SKM-1 treated with dmso at 0.1 percent for 144 hours (cell line): ENCODE measurements around the gene LTBP2.

Experiments used
- DNase-seq: peaks from one replicate; lab custom pipeline; 2025; ENCODE audit not compliant: unreplicated experiment; lab: John Stamatoyannopoulos, UW

LTBP2 gene

DNA sequence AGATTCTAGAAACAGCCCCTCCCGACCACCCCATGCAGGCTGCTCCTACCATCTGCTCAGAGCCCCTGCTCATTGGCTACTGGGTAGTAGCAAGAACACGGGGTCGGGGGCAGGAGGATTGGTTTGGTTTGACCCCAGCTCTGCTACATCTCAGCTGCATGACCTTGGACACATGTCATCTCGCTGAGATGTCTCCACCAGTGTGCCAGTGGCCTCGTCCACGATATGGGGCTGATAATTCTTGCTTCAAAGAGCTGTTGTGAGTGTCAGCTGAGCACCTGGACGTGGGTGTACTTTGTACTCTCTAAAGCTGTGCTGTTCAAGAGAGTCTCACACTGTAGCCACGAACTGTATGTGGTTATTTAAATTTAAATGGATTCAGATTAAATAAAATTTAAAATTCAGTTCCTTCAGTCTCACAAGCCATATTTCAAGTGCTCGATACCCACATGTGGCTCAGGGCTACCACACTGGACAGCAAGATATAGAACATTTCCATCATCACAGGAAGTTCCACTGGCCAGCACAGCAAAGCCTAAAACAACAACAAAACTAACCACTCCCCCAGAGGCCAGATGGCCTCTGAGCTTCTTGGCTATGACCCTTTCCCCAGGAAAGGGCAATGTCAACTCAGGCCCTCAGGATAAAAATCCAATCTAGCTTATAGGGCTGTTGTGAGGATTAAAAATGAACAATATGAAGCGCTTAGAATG, 18.6 kb downstream of the LTBP2 start:
- no peak for DNase-seq

DNA sequence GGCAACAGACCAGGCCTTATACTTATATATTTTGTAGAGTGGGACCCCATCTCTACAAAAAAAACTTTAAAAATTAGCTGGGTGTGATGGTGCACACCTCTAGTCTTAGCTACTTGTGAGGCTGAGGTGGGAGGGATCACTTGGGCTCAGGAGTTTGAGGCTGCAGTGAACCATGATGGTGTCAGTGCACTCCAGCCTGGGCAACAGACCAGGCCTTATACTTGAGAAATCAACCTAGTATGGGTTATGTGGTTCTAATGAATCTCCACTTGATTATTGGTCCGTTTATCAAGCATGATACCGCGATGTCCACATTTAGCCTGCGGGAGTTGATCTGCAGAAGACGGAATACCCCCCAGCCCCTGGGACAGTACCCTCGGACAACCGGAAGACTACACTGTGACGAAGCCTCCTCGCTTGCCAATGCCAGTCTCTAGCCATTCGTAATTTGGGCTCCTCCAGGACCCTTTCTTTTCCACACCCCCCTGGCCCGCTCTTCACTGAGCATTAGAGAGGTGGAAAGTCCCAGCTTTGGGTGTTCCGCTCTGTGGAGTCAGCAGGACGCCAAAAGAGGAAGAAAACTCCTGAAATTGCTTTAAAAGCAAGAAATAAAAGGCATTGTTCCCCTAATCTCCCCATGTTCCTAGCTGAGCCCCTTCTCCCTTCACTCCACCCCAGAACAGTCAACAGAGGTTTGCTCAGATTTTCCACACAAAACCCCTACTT, 19.4 kb downstream of the LTBP2 start:
- DNase-seq: no peak

DNA sequence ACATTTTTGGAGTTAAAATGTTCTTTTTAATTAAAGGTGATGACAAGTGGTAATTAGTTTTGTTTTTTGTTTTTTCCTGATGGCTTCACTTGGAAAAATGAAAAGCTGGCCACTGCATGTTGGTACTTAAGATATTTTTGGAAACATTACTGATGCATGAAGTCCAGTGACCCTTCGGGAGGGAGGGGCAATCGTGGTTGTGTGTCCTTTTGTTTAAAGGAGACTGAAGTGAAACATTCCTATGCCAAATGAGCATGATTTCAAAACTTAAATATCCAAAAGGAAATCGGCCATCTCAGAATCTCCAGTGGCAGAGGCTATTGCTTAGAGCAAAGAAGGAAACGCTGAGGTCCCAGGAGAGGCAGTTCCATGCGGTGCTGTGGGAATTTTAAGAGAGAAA, 20.1 kb downstream of the LTBP2 start:
- DNase-seq: no peak

DNA sequence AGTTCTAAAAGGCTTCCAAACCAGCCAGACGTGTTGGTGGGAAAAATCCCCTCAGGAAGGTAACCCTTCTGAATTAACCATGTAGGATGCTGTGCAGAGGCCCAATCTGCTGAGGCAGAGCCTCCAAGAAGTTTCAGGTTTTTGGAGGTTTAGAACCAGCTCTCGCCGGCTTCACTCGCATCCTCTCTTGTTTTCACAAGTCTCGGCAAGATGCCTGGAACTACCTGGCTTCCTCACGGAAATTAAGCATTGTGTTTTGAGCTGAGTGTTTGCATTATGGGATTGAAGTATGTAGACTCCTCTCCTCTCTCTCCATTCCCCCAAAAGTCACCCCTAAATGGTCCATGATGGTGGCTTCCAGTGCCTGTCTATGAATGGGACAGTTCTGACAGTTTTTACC, 20.6 kb downstream of the LTBP2 start:
- no peak for DNase-seq

DNA sequence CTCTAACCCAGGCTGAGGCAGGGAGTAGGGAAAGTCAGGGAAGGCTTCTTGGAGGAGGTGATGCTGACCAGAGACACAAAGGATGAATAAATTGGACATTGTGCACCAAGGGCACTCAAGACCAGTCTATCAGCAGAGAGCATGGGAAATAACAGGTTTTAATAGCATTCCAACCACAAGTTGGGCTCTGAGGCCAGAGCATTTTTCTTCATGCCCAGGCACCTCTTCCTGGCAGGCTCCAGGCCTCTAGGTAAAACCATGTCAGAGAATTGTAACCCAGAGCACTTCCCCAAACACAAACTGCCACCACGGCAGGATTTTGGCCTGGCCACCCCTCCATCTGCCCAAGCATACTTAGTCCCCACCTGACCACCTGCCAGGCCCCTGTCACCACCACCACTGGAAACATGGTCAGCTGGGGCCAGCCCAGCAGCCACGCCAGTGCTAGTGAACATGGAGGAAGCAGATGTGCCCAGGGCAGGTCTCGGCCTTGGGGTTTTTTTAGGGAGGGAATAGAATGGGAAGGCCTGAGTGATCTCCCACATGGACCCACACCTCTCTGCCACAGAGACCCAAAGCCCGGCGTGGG, 22.7 kb downstream of the LTBP2 start:
- no peak for DNase-seq

DNA sequence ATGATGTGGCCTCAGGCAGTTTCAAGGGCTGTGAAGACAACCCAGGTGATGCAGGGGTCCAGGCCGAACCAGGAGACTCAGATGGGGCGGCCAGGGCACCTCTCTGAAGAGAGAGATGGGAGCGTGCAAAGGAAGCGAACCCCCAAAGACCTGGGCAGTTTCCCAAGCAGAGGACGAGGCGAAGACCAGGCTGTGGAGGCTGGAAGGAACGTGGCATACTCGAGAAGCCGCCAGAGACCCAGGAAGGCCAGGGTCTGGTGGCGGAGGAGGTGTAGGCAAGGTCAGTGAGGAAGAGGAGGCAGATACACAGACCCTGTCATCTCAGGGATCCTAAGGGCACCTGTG, 24.7 kb downstream of the LTBP2 start:
- no peak for DNase-seq

DNA sequence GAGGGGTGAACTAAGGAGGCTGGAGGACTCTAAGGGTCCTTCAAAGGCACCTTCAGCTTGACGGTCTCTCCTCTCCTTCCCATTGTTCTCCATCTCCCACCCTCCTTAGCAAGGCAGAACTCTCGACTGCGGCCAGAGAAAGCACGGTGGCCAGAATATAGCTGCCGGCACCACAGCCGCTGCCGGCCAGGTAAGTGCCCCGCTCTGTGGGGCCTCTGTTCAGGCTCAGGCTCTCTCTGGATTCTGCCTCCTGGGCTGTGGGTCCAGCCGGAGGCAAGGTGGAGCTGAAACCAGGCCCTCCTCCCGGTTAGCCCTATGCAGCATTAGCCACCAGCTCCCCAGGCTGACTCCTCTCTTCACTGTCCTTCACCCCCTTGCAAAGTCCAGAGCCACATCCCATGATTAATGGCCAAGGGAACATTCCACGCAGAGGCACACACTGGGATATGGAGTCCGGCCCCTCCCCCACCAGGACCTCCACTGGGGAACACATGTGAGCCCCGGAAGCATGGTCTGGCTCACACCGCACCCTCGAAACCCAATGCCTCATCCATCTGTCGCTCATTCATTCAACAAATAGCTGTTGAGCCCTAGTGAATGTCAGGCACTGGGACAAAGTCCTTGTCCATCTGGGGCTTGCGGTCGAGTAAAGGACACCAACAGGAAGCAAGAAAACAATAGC, 25.2 kb downstream of the LTBP2 start:
- no peak for DNase-seq

DNA sequence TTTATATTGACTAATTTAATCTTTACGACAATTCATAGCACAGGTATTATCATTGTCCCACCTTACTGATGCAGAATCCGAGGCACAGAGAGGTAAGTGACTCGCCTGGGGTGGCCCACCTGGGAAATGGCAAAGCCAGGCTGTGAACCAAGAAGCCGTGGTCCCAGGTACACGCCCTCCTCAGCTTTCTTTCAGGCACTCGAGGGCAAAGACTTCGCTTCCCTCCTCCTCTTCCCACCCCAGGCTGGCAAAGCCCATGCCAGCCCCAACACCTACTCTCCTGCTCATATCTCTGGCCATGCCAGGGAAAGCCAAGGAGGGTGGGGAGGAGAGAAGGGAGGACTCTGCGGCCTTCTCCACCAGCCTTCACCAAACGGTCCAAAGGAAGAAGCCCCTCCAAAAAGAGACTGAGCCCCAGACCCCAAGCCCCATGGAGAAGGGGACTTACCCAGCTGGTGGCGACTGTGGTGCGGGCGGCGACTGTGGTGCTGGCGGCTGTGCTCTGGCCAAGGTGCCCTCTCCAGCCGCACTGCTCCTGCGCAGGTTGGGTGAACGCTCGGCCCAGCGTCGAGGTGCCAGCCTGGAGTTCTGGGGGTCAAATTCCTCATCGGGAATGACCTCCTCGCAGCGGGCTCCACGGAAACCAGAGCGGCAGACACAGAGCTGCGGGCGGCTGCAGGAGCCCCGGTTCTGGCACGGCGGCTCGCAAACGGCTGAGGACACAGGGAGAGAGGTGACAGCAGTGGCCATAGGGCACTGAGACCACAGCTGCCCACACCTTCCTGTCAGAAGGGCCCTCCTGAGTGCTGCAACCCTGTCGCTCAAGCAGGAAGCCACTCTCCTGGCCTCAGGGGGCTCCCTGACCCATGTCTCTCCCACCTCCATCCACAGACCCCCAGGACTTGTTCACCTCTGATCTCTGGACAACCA, 26.4 kb downstream of the LTBP2 start:
- DNase-seq: no peak

DNA sequence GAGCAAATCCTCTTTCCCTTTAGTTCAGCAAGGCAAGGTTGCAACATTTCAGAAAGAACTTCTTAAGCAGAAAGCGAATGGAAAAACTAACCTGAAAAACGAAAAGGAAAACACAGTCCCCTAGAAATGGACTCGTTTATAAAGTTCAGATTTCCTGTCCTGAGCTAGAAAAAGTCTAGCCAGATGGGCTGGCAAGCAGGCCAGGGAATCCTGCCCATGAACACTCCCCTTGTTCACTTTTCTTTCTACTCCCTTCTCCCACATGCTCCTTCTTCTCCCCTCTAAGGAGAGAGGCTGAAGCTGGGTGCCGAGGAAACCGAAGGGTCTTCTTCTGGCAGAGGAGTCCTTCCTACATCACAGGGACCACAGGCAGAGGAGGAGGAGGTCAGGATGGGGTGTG, 27.1 kb downstream of the LTBP2 start:
- DNase-seq: no peak

DNA sequence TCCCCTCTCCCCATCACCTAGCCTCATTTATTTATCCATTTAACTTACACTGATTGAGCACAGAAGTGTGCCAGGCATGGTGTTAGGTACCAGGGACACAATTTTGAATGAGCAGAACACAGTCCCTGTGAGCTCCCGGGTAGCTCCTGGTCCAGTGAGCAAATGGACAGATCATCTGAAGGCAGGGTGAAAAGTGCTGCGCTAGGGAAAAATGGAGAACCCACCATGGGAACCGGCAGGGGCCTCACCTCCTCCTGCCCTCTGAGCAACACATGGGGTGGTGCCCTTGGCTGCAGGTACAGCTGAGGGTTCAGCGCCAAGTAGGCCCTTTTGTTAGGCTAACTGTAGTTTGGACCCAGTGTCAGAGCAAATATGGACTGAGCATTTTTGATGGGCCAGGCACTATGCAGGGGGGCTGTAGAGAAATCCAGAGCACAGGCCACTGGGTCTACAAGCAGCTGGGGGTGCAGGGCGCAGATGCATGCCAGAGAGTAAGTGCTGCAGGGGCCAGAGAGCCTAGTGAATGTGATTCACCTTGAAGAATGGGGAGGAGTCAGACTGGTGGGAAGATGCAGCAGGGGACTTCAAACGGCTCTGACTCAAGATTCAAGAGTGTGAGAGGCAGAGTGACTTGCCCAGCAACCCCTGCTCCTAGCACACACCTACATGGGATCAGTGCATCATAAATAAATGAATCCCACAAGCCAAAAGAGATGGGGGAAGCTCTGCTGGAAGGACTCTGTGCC, 28.2 kb downstream of the LTBP2 start:
- DNase-seq: no peak

DNA sequence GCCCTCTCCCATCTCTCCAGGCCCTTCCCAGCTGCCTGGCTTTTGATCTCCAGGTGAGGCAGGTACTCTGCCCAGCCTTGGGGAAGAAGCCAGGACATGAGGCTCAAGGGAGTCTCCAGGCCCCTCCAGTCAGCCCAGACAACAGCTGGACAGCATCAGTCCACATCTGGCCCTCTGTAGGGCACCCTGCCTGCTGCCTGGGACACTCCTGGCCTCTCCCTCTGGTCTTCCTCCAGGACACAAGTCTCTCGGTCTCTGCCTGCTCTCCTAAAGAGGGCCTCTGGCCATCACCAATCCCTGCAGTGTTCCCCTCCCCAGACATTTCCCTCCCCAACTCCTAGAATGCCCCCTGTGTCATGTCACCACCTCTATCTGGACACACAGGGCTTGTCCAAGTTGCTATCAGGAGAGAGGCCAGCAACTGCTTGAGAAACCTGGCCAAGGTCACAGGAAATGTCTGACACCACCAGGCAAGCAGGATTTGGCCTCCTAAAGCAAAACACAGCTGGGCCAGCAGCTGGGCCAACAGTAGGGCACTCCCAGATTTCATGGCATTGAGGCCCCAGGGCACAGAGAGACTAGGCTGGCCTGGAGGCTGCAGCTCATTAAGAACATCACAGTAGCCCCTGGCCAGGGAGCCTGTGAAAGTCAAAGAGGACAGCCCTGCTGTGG, 29.0 kb downstream of the LTBP2 start:
- no peak for DNase-seq

DNA sequence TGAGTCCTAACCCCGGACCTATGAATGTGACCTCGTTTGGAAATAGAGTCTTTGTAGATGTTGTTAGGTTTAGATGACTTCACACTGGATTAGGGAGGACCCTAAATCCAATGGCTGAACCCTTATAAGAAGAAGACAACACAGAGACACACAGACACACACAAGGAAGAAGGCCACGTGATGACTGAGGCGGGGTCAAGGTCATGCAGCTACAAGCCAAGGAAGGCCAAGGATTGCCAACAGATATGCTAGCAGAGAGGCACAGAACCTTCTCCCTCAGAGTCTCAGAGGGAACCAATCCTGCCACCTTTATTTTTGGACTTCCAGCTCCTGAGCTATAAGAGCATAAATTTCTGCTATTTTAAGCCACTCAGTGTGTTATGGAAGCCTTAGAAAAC, 31.8 kb downstream of the LTBP2 start:
- DNase-seq: no peak

DNA sequence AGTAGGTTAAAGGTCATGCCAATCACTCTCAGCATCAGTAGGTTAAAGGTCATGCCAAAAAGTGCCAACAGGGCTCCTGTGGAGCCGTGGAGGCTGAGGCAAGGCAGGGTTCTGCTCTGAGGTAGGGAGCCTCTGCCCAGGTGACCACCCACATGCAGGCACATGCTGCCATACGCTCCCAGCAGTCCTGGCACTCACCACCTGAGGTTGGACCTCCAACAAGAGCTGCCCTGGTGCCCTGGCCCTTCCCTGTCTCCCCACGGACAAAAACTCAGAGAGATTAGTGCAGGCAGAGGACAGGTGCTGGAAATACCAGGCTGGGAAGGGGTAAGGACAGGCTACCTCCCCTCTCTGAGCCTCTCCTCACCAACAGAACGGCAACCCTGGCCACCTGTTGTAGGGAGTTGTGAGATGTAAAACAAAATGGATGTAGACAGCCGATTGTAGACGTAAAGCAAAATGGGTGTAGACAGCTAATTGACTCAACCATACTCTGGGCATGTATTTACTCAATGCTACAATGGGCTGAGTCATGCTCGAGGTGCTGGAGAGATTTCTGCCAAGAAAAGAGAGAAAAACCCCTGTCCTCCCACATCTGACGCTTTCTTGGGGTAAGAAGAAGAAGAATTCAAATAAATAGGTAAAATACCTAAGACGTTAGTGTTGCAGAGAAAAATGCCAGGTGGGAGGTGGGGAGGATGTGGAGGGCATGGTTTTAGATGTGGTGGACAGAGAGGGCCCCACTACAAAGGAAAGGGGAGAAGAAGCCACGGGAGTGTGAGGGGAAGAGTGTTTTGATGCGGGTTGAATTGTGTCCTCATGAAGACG, 32.4 kb downstream of the LTBP2 start:
- DNase-seq: no peak

DNA sequence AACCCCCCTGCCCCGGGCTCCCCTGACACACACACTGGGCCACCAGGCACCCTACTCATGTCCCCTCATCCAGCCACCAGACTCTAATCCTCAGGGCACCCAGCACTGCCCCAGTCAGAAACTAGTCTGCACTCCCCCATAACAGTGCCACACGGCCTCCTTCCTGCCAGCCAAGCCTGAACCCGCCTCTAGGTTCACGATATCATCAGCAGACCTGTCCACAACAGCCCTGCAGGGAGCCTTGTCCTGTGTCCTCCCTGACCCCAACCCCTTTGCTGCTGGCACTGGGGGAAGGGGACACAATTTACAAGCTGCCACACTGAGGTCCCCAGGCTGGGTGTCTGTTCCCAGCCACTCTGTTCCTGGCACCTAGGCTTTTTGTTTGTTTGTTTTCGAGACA, 33.6 kb downstream of the LTBP2 start:
- DNase-seq: no peak

DNA sequence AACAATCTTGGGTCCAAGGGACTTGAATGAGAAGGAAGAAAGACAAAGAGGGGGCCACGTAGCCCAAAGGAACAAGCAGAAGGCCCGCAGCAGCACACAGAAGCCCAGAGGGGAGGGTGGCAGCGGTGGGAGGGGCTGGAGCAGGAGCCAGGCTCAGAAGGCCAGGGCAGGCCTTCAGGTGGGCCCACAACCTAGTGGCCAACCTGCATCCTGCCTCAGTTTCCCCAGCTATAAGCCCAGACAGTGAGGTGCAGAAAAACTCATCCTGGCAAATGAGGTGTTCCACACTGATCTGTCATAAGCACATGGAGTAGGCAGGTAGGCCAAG, 34.1 kb downstream of the LTBP2 start:
- DNase-seq: no peak

DNA sequence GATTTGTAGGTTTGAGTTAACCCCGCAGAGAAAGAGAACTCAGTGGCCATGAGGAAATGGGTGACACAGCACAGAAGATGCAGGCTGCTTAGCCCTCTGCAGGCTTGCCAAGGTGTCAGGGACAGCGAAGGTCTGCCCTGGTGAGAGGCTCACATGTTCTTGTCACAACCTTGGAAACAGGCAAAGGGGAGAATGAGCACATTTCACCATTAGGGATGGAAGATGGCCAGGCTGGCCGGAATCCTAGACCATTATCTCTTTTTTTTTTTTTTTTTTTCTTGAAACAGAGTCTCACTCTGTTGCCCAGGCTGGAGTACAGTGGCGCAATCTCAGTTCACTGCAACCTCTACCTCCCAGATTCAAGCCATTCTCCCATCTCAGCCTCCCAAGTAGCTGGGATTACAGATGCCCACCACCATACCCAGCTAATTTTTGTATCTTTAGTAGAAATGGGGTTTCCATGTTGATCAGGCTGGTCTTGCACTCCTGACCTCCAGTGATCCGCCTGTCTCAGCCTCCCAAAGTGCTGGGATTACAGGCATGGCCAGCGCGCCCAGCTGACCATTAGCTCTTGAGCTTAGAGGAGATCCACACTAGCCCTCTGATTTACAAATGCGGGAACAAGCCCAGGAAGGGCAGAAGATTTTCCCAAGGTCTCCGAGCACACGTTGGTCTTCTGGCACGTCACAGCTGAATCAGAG, 34.6 kb downstream of the LTBP2 start:
- DNase-seq: no peak

DNA sequence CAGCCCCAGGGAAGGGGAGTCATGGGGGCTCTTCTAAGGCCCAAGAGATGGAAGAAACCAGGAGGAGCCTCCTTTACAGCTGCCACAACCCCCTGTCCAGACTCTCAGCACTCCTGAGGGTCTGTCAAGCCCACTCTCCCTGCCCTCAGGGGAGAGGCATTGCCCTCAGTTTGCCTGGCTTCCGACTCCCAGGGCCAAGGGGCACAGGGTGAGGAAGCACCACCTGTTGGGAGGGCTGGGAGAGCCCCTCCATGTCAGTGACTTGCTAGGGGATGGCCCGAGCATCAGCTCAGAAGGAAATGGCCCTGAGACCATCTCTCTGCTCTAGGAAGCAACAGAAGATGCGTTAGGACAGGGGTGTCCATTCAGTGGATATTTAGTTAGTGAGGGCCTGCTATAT, 36.1 kb downstream of the LTBP2 start:
- no peak for DNase-seq

DNA sequence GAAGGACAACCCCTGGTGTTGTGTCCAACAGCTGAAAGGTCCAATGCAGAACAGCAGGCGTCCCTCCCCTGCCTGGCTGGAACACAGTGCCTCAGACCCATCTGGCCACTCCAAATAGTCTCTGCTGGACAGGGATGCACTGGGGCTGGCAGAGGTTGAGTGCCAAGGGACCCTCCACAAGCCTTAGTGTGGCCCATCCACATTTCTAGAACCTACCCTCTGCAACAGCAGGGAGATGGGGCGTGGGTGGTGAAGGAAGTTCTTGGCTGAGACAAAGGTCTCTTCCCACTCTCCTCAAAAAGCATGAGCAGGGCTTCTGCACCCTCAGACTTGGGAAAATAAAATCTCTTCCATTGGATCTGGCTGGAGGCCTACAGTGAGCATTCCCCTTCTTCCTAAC, 36.5 kb downstream of the LTBP2 start:
- no peak for DNase-seq
